Upper lobe of right lung (tissue), 1 donor: ENCODE data around the gene MAP3K7CL. TPM values are rescaled to one million over a fixed set of nuclear protein-coding genes. Genes with fewer than 3 reads are reported as not detected.
"Not testable (repeated sequence)": the region's sequence is repeated elsewhere in the genome, so short reads cannot be mapped to it uniquely, and the experiment has no call there.

ENCODE experiments used
- ATAC-seq: fragments of 200-7000 bp; cut with Tn5 transposase; one replicate; pipeline ENCODE4 v1.9.1; 2020; ENCODE audit warnings: mild to moderate bottlenecking, moderate library complexity
- DNase-seq: peaks from one replicate; pipeline ENCODE4 v3.0.0-alpha.2; 2020
- H3K27ac ChIP-seq: fragments of 200-600 bp; one replicate; pipeline ENCODE4 v1.8.0; 2022
- H3K27me3 ChIP-seq: fragments of 200-600 bp; one replicate; pipeline ENCODE4 v1.8.0; 2022; ENCODE audit warnings: mild to moderate bottlenecking
- H3K36me3 ChIP-seq: fragments of 200-600 bp; one replicate; pipeline ENCODE4 v1.8.0; 2022
- H3K4me1 ChIP-seq: fragments of 200-600 bp; one replicate; pipeline ENCODE4 v1.8.0; 2022
- H3K4me3 ChIP-seq: fragments of 200-600 bp; one replicate; pipeline ENCODE4 v1.8.0; 2022; ENCODE audit warnings: mild to moderate bottlenecking
- H3K9me3 ChIP-seq: fragments of 200-600 bp; one replicate; pipeline ENCODE4 v1.8.0; 2022
- CTCF ChIP-seq: fragments of 200-600 bp; IDR thresholded peaks from one replicate; pipeline ENCODE4 v1.8.0; 2022; ENCODE audit warnings: antibody characterized with exemption
- intact Hi-C: fragments of 100-400 bp; cut with DNase I; formaldehyde crosslinking; loops from one replicate; pipeline ENCODE4 v1.11.0; 2022
- total RNA-seq: library from RNA; stranded (reverse); fragmentation: NEBNext Ultra II Directional; extraction: Animal tissue kit (Norgen Biotek cat#: 25700); gene quantifications from one replicate; pipeline ENCODE4 v1.2.1, GENCODE V29; 2021
- donor health status: DM: no; HTN: yes; CAD: no; lungs with severe emphysema.

Gene MAP3K7CL
- total RNA-seq, 1 donor from 2014 or later = 7.6 TPM

GRCh38 chr21:29155118-29155932, 24.9 kb downstream of the MAP3K7CL start:
- intact Hi-C loops = no loop called here

GRCh38 chr21:29155933-29156260, 25.5 kb downstream of the MAP3K7CL start:
- TF ChIP-seq CTCF = no peak
- Histone ChIP-seq H3K4me3 (no peak overlapping the region), H3K9me3 (no peaks in the 10 kb centered on the region), H3K27me3 (no peaks in the 10 kb centered on the region), H3K4me1 (no peaks in the 10 kb centered on the region), H3K27ac (no peak overlapping the region), H3K36me3 (no peaks in the 10 kb centered on the region)
- ATAC-seq (no peak), DNase-seq (no peak)
- intact Hi-C loops = no loop called here

More at GRCh38 chr21:29155118-29155932, 24.9 kb downstream of the MAP3K7CL start:
- no peak overlapping the region for H3K4me3 ChIP-seq
- ATAC-seq = peak; percentile 89
- H3K36me3 ChIP-seq = no peaks in the 10 kb centered on the region
- no peak for TF ChIP-seq CTCF
- DNase-seq = peak; percentile 71
- H3K27me3 ChIP-seq = no peaks in the 10 kb centered on the region
- H3K4me1 ChIP-seq = no peaks in the 10 kb centered on the region
- H3K27ac ChIP-seq = peak overlapping the region; percentile 62
- H3K9me3 ChIP-seq = no peaks in the 10 kb centered on the region

GRCh38 chr21:29157080-29157479, 26.6 kb downstream of the MAP3K7CL start:
- no peaks in the 10 kb centered on the region for H3K27me3 ChIP-seq
- H3K36me3 ChIP-seq = no peaks in the 10 kb centered on the region
- no peak overlapping the region for H3K4me3 ChIP-seq
- H3K4me1 ChIP-seq = no peaks in the 10 kb centered on the region
- no peaks in the 10 kb centered on the region for H3K9me3 ChIP-seq
- DNase-seq (no peak), ATAC-seq (no peak)
- TF ChIP-seq CTCF = no peak
- intact Hi-C loops = no loop called here
- no peak overlapping the region for H3K27ac ChIP-seq

GRCh38 chr21:29159842-29160241, 29.4 kb downstream of the MAP3K7CL start:
- TF ChIP-seq CTCF = no peak
- no peak for DNase-seq
- no peak overlapping the region for H3K4me3 ChIP-seq
- H3K4me1 ChIP-seq = peaks cover 3% of the 10 kb centered on the region
- no peaks in the 10 kb centered on the region for H3K27me3 ChIP-seq
- H3K27ac ChIP-seq = no peak overlapping the region
- intact Hi-C loops = no loop called here
- no peaks in the 10 kb centered on the region for H3K9me3 ChIP-seq
- ATAC-seq = no peak
- no peaks in the 10 kb centered on the region for H3K36me3 ChIP-seq

GRCh38 chr21:29162825-29163224, 32.4 kb downstream of the MAP3K7CL start:
- peak; percentile 67 for DNase-seq
- H3K4me3 ChIP-seq, H3K4me1 ChIP-seq, H3K36me3 ChIP-seq, H3K27me3 ChIP-seq, intact Hi-C loops, H3K9me3 ChIP-seq: not testable (repeated sequence)
- H3K27ac ChIP-seq = peak overlapping the region; percentile 47
- ATAC-seq = peak; percentile 75

- intact Hi-C loops = no loop called here
Observed at GRCh38 chr21:29163341-29164115, 33.1 kb downstream of the MAP3K7CL start.

More at GRCh38 chr21:29163341-29164115, 33.1 kb downstream of the MAP3K7CL start:
- no peaks in the 10 kb centered on the region for H3K36me3 ChIP-seq
- ATAC-seq (peak; percentile 64), DNase-seq (no peak)
- no peak for TF ChIP-seq CTCF
- H3K9me3 ChIP-seq = no peaks in the 10 kb centered on the region
- no peak overlapping the region for H3K4me3 ChIP-seq
- peaks cover 7% of the 10 kb centered on the region for H3K4me1 ChIP-seq
- no peaks in the 10 kb centered on the region for H3K27me3 ChIP-seq
- peak overlapping the region; percentile 47 for H3K27ac ChIP-seq
